Measurements from ENCODE around the gene CD207.

Gene CD207

GRCh38 chr2:70829916-70830315 is 5.7 kb downstream of the CD207 start:
- WGBS, 2 experiments (ENCODE audit: insufficient coverage in 2 of 2): 67 to 89% methylated on average over 1 of the region's 1 CpG
- Histone ChIP-seq H3K36me3 (ENCODE audit: control insufficient read depth, insufficient read depth, low read length) (no peaks in the 10 kb centered on the region), H3K4me3 (ENCODE audit: extremely low read depth, insufficient read depth, low read length, poor library complexity, severe bottlenecking) (no peak overlapping the region), H3K27ac (ENCODE audit: low read depth, low read length, severe bottlenecking) (no peak overlapping the region), H3K4me1 (ENCODE audit: control insufficient read depth, insufficient read depth, low read length, poor library complexity, severe bottlenecking) (peaks cover 8% of the 10 kb centered on the region), H3K9me3 (ENCODE audit: control insufficient read depth, low read length) (no peaks in the 10 kb centered on the region)

GRCh38 chr2:70828914-70829824 is 6.4 kb downstream of the CD207 start:
- Histone ChIP-seq H3K4me1 (ENCODE audit: control insufficient read depth, insufficient read depth, low read length, poor library complexity, severe bottlenecking) (peaks cover 8% of the 10 kb centered on the region), H3K36me3 (ENCODE audit: control insufficient read depth, insufficient read depth, low read length) (no peaks in the 10 kb centered on the region), H3K9me3 (ENCODE audit: control insufficient read depth, low read length) (no peaks in the 10 kb centered on the region), H3K27ac (ENCODE audit: low read depth, low read length, severe bottlenecking) (peak overlapping the region; percentile 72), H3K4me3 (ENCODE audit: extremely low read depth, insufficient read depth, low read length, poor library complexity, severe bottlenecking) (no peak overlapping the region)
- 81 to 85% methylated on average over 5 to 6 of the region's 6 CpGs for WGBS, 2 experiments (ENCODE audit: insufficient coverage in 2 of 2)

- Histone ChIP-seq H3K4me1 (ENCODE audit: control insufficient read depth, insufficient read depth, low read length, poor library complexity, severe bottlenecking) (peaks cover 8% of the 10 kb centered on the region), H3K9me3 (ENCODE audit: control insufficient read depth, low read length) (no peaks in the 10 kb centered on the region), H3K36me3 (ENCODE audit: control insufficient read depth, insufficient read depth, low read length) (no peaks in the 10 kb centered on the region), H3K4me3 (ENCODE audit: extremely low read depth, insufficient read depth, low read length, poor library complexity, severe bottlenecking) (no peak overlapping the region), H3K27ac (ENCODE audit: low read depth, low read length, severe bottlenecking) (no peak overlapping the region)
- 76 to 81% methylated on average over 5 of the region's 5 CpGs for WGBS, 2 experiments (ENCODE audit: insufficient coverage in 2 of 2)
These were observed 7.5 kb downstream of the CD207 start for GRCh38 chr2:70828115-70828514.

GRCh38 chr2:70827388-70827787 is 8.2 kb downstream of the CD207 start:
- H3K9me3 ChIP-seq (ENCODE audit: control insufficient read depth, low read length): no peaks in the 10 kb centered on the region
- WGBS, 2 experiments (ENCODE audit: insufficient coverage in 2 of 2): 86 to 100% methylated on average over 1 of the region's 5 CpGs
- no peaks in the 10 kb centered on the region for H3K36me3 ChIP-seq (ENCODE audit: control insufficient read depth, insufficient read depth, low read length)
- no peak overlapping the region for H3K27ac ChIP-seq (ENCODE audit: low read depth, low read length, severe bottlenecking)
- no peak overlapping the region for H3K4me3 ChIP-seq (ENCODE audit: extremely low read depth, insufficient read depth, low read length, poor library complexity, severe bottlenecking)
- H3K4me1 ChIP-seq (ENCODE audit: control insufficient read depth, insufficient read depth, low read length, poor library complexity, severe bottlenecking): peaks cover 8% of the 10 kb centered on the region

GRCh38 chr2:70826696-70827350 is 8.8 kb downstream of the CD207 start:
- 73 to 85% methylated on average over 3 of the region's 4 CpGs for WGBS, 2 experiments (ENCODE audit: insufficient coverage in 2 of 2)
- Histone ChIP-seq H3K4me1 (ENCODE audit: control insufficient read depth, insufficient read depth, low read length, poor library complexity, severe bottlenecking) (peaks cover 8% of the 10 kb centered on the region), H3K27ac (ENCODE audit: low read depth, low read length, severe bottlenecking) (no peak overlapping the region), H3K9me3 (ENCODE audit: control insufficient read depth, low read length) (no peaks in the 10 kb centered on the region), H3K4me3 (ENCODE audit: extremely low read depth, insufficient read depth, low read length, poor library complexity, severe bottlenecking) (no peak overlapping the region), H3K36me3 (ENCODE audit: control insufficient read depth, insufficient read depth, low read length) (no peaks in the 10 kb centered on the region)

GRCh38 chr2:70823249-70823648 is 12.4 kb downstream of the CD207 start:
- no peaks in the 10 kb centered on the region for H3K36me3 ChIP-seq (ENCODE audit: control insufficient read depth, insufficient read depth, low read length)
- no peaks in the 10 kb centered on the region for H3K9me3 ChIP-seq (ENCODE audit: control insufficient read depth, low read length)
- no peaks in the 10 kb centered on the region for H3K4me1 ChIP-seq (ENCODE audit: control insufficient read depth, insufficient read depth, low read length, poor library complexity, severe bottlenecking)
- WGBS, 2 experiments (ENCODE audit: insufficient coverage in 2 of 2): 56 to 65% methylated on average over 3 to 4 of the region's 5 CpGs
- no peak overlapping the region for H3K4me3 ChIP-seq (ENCODE audit: extremely low read depth, insufficient read depth, low read length, poor library complexity, severe bottlenecking)
- H3K27ac ChIP-seq (ENCODE audit: low read depth, low read length, severe bottlenecking): no peak overlapping the region

GRCh38 chr2:70822843-70823242 is 12.8 kb downstream of the CD207 start:
- H3K4me1 ChIP-seq (ENCODE audit: control insufficient read depth, insufficient read depth, low read length, poor library complexity, severe bottlenecking): no peaks in the 10 kb centered on the region
- H3K9me3 ChIP-seq (ENCODE audit: control insufficient read depth, low read length): no peaks in the 10 kb centered on the region
- H3K27ac ChIP-seq (ENCODE audit: low read depth, low read length, severe bottlenecking): no peak overlapping the region
- no peak overlapping the region for H3K4me3 ChIP-seq (ENCODE audit: extremely low read depth, insufficient read depth, low read length, poor library complexity, severe bottlenecking)
- H3K36me3 ChIP-seq (ENCODE audit: control insufficient read depth, insufficient read depth, low read length): no peaks in the 10 kb centered on the region
- 52 to 59% methylated on average over 7 of the region's 8 CpGs for WGBS, 2 experiments (ENCODE audit: insufficient coverage in 2 of 2)

- 80 to 83% methylated on average over 7 of the region's 7 CpGs for WGBS, 2 experiments (ENCODE audit: insufficient coverage in 2 of 2)
- no peaks in the 10 kb centered on the region for H3K4me1 ChIP-seq (ENCODE audit: control insufficient read depth, insufficient read depth, low read length, poor library complexity, severe bottlenecking)
- no peaks in the 10 kb centered on the region for H3K9me3 ChIP-seq (ENCODE audit: control insufficient read depth, low read length)
- H3K4me3 ChIP-seq (ENCODE audit: extremely low read depth, insufficient read depth, low read length, poor library complexity, severe bottlenecking): no peak within 1 kb of the TSS
- H3K36me3 ChIP-seq (ENCODE audit: control insufficient read depth, insufficient read depth, low read length): no peaks in the 10 kb centered on the region
- no peak within 1 kb of the TSS for H3K27ac ChIP-seq (ENCODE audit: low read depth, low read length, severe bottlenecking)
These were observed 15.1 kb downstream of the CD207 start, which contains the start of gene CLEC4F for GRCh38 chr2:70820499-70820898. Gene CLEC4F (minus strand): TSS chr2:70820599. CDS start chr2:70820523, 76 bp downstream.

- 92 to 98% methylated on average over 3 of the region's 3 CpGs for WGBS, 2 experiments (ENCODE audit: insufficient coverage in 2 of 2)
- no peak overlapping the region for H3K27ac ChIP-seq (ENCODE audit: low read depth, low read length, severe bottlenecking)
These were observed 18.2 kb downstream of the CD207 start for GRCh38 chr2:70817284-70817954.

GRCh38 chr2:70816726-70817125 is 18.9 kb downstream of the CD207 start:
- Histone ChIP-seq H3K4me1 (ENCODE audit: control insufficient read depth, insufficient read depth, low read length, poor library complexity, severe bottlenecking) (no peaks in the 10 kb centered on the region), H3K36me3 (ENCODE audit: control insufficient read depth, insufficient read depth, low read length) (no peaks in the 10 kb centered on the region), H3K9me3 (ENCODE audit: control insufficient read depth, low read length) (no peaks in the 10 kb centered on the region), H3K4me3 (ENCODE audit: extremely low read depth, insufficient read depth, low read length, poor library complexity, severe bottlenecking) (no peak overlapping the region), H3K27ac (ENCODE audit: low read depth, low read length, severe bottlenecking) (no peak overlapping the region)
- 88 to 90% methylated on average over 4 to 5 of the region's 5 CpGs for WGBS, 2 experiments (ENCODE audit: insufficient coverage in 2 of 2)

More at GRCh38 chr2:70817284-70817954, 18.2 kb downstream of the CD207 start:
- no peaks in the 10 kb centered on the region for H3K9me3 ChIP-seq (ENCODE audit: control insufficient read depth, low read length)
- H3K4me3 ChIP-seq (ENCODE audit: extremely low read depth, insufficient read depth, low read length, poor library complexity, severe bottlenecking): no peak overlapping the region
- no peaks in the 10 kb centered on the region for H3K36me3 ChIP-seq (ENCODE audit: control insufficient read depth, insufficient read depth, low read length)
- H3K4me1 ChIP-seq (ENCODE audit: control insufficient read depth, insufficient read depth, low read length, poor library complexity, severe bottlenecking): no peaks in the 10 kb centered on the region

All from mesodermal cell (in vitro differentiated cells).